CD4-positive, alpha-beta memory T cell (primary cell): ENCODE results near the gene PPIP5K1. TPM values are rescaled to one million over a fixed set of nuclear protein-coding genes. Genes with fewer than 3 reads are reported as not detected.
"Not testable (repeated sequence)": the region's sequence is repeated elsewhere in the genome, so short reads cannot be mapped to it uniquely, and the experiment has no call there.

ENCODE experiments used
- CTCF ChIA-PET: fragments of 350-600 bp; sonication (Branson Sonifier 250); formaldehyde crosslinking; loops from one replicate; lab custom pipeline; 2021; ENCODE audit warnings: inconsistent platforms; ENCODE audit not compliant: partially characterized antibody; lab: Charles Lee
- POLR2A ChIA-PET: fragments of 350-600 bp; sonication (Branson Sonifier 250); formaldehyde crosslinking; loops from one replicate; lab custom pipeline; 2021; ENCODE audit not compliant: partially characterized antibody; lab: Charles Lee
- DNase-seq, 5 donors: peaks; one replicate each; pipeline versions ENCODE4 v3.0.0 to v3.0.0-alpha.2; 2020 to 2022; ENCODE audit warnings: mixed read lengths in 1 of 5
- H3K27ac ChIP-seq: one replicate; pipeline ENCODE4 v1.7.0; 2013; ENCODE audit warnings: low read depth, low read length
- H3K27me3 ChIP-seq: 2 replicates; pipeline ENCODE4 v1.7.0; 2013; ENCODE audit warnings: mild to moderate bottlenecking, low read length, moderate library complexity; ENCODE audit not compliant: insufficient read depth
- H3K36me3 ChIP-seq: 2 replicates; pipeline ENCODE4 v1.7.0; 2013; ENCODE audit warnings: mild to moderate bottlenecking, low read length, moderate library complexity; ENCODE audit not compliant: insufficient read depth
- H3K4me1 ChIP-seq: 2 replicates; pipeline ENCODE4 v1.7.0; 2013; ENCODE audit warnings: mild to moderate bottlenecking, low read length, moderate library complexity; ENCODE audit not compliant: insufficient read depth
- H3K4me3 ChIP-seq, 2 donors: one replicate each; pipeline ENCODE4 v1.7.0; 2013; ENCODE audit warnings: low read length in 2 of 2, mild to moderate bottlenecking in 1 of 2
- H3K9me3 ChIP-seq, 2 donors: one replicate each; pipeline ENCODE4 v1.7.0; 2013; ENCODE audit warnings: low read length in 2 of 2, control low read depth in 1 of 2; ENCODE audit not compliant: control insufficient read depth in 1 of 2
- H3K27ac Mint-ChIP-seq, 7 donors: one replicate each; pipeline ENCODE4 v1.8.0; 2020 to 2021; ENCODE audit warnings: mixed read lengths in 7 of 7, mild to moderate bottlenecking in 6 of 7, inconsistent platforms in 3 of 7, moderate library complexity in 3 of 7
- H3K27me3 Mint-ChIP-seq, 2 donors: one replicate each; pipeline ENCODE4 v1.8.0; 2020 to 2021; ENCODE audit warnings: mixed read lengths in 2 of 2
- H3K36me3 Mint-ChIP-seq, 2 donors: one replicate each; pipeline ENCODE4 v1.8.0; 2020 to 2021; ENCODE audit warnings: mixed read lengths in 2 of 2, inconsistent platforms in 1 of 2, mild to moderate bottlenecking in 1 of 2
- H3K4me1 Mint-ChIP-seq, 4 donors: one replicate each; pipeline ENCODE4 v1.8.0; 2020 to 2021; ENCODE audit warnings: mixed read lengths in 4 of 4, mild to moderate bottlenecking in 1 of 4
- H3K4me3 Mint-ChIP-seq, 8 donors: one replicate each; pipeline ENCODE4 v1.8.0; 2020 to 2021; ENCODE audit warnings: mixed read lengths in 8 of 8, mild to moderate bottlenecking in 7 of 8, moderate library complexity in 6 of 8, inconsistent platforms in 3 of 8
- H3K9me3 Mint-ChIP-seq, 8 donors: one replicate each; pipeline ENCODE4 v1.8.0; 2020 to 2021; ENCODE audit warnings: mixed read lengths in 8 of 8, mild to moderate bottlenecking in 5 of 8, inconsistent platforms in 3 of 8, moderate library complexity in 1 of 8
- intact Hi-C: fragments of 100-400 bp; cut with micrococcal nuclease; formaldehyde crosslinking; loops from one replicate; pipeline ENCODE4 v1.15.1; 2023
- polyA plus RNA-seq, 2 donors: library from polyadenylated mRNA; unstranded; fragments of 300-500 nt; fragmentation: Illumina TruSeq; gene quantifications; one replicate each; pipeline ENCODE4 v1.2.3, GENCODE V29; 2021
- total RNA-seq, 2 experiments: library from RNA; stranded (reverse); gene quantifications; one replicate each; pipeline ENCODE4 v1.2.3, GENCODE V29; 2021

The PPIP5K1 gene
- total and polyA plus RNA-seq, 4 experiments from 2014 or later, result 4.4 to 66.6 (median 31.3) TPM

- H3K27ac ChIP-seq, result no peak overlapping the region
- no peak for DNase-seq
- no peaks in the 10 kb centered on the region for H3K4me1 ChIP-seq
- no peaks in the 10 kb centered on the region for H3K9me3 ChIP-seq
- peaks cover 0 to 4% (median 0%) of the 10 kb centered on the region in 8 donors for H3K9me3 Mint-ChIP-seq
- H3K27ac Mint-ChIP-seq, result no peak overlapping the region
- no peaks in the 10 kb centered on the region for H3K27me3 Mint-ChIP-seq
- intact Hi-C loops, result no loop called here
- no peak overlapping the region for H3K4me3 Mint-ChIP-seq
- no peaks in the 10 kb centered on the region for H3K27me3 ChIP-seq
- ChIA-PET POLR2A (no interaction called here), CTCF (no interaction called here)
- peaks cover 4 to 7% of the 10 kb centered on the region in 2 donors for H3K36me3 Mint-ChIP-seq
- H3K4me3 ChIP-seq, result no peak overlapping the region
- no peaks in the 10 kb centered on the region for H3K36me3 ChIP-seq
- peaks cover 0 to 5% (median 0%) of the 10 kb centered on the region in 4 donors for H3K4me1 Mint-ChIP-seq
Observed at GRCh38 chr15:43544266-43544665, 45.7 kb downstream of the PPIP5K1 start.

GRCh38 chr15:43541785-43542184 lies 48.2 kb downstream of the PPIP5K1 start:
- ChIA-PET POLR2A (no interaction called here), CTCF (interaction anchor here (0.8 kb wide), 1 partner anchor 27 kb away, joined by 3 read pairs; no protein-coding TSS in a partner anchor)
- Histone ChIP-seq H3K4me1 (no peaks in the 10 kb centered on the region), H3K27me3 (no peaks in the 10 kb centered on the region), H3K36me3 (no peaks in the 10 kb centered on the region), H3K27ac (no peak overlapping the region), H3K9me3 (no peaks in the 10 kb centered on the region), H3K4me3 (no peak overlapping the region)
- Mint-ChIP-seq H3K36me3 (peaks cover 2 to 7% of the 10 kb centered on the region in 2 donors), H3K27me3 (no peaks in the 10 kb centered on the region), H3K27ac (peak overlapping the region in 1 of 7 donors; percentile 14), H3K4me3 (no peak overlapping the region), H3K9me3 (no peaks in the 10 kb centered on the region), H3K4me1 (peaks cover 0 to 5% (median 0%) of the 10 kb centered on the region in 4 donors)
- DNase-seq, result no peak
- intact Hi-C loops, result no loop called here

- H3K4me1 ChIP-seq, result no peaks in the 10 kb centered on the region
- H3K27ac ChIP-seq, result no peak overlapping the region
- Mint-ChIP-seq H3K4me1 (peaks cover 0 to 5% (median 0%) of the 10 kb centered on the region in 4 donors), H3K9me3 (no peaks in the 10 kb centered on the region), H3K36me3 (peaks cover 10 to 22% of the 10 kb centered on the region in 2 donors), H3K27ac (peak overlapping the region in 1 of 7 donors; percentile 14), H3K4me3 (no peak overlapping the region), H3K27me3 (no peaks in the 10 kb centered on the region)
- no peaks in the 10 kb centered on the region for H3K36me3 ChIP-seq
- H3K27me3 ChIP-seq, result no peaks in the 10 kb centered on the region
- no peak overlapping the region for H3K4me3 ChIP-seq
- H3K9me3 ChIP-seq, result no peaks in the 10 kb centered on the region
- intact Hi-C loops, result no loop called here
- ChIA-PET CTCF (no interaction called here), POLR2A (no interaction called here)
- no peak for DNase-seq
Observed at GRCh38 chr15:43538091-43538490, 51.9 kb downstream of the PPIP5K1 start.

- intact Hi-C loops, result no loop called here
- no peak overlapping the region for H3K4me3 Mint-ChIP-seq
- CTCF ChIA-PET, result no interaction called here
- POLR2A ChIA-PET, result no interaction called here
- Histone ChIP-seq H3K4me1 (no peaks in the 10 kb centered on the region), H3K9me3 (no peaks in the 10 kb centered on the region), H3K4me3 (no peak overlapping the region), H3K27ac (no peak overlapping the region), H3K36me3 (no peaks in the 10 kb centered on the region), H3K27me3 (no peaks in the 10 kb centered on the region)
- no peak overlapping the region for H3K27ac Mint-ChIP-seq
- no peaks in the 10 kb centered on the region for H3K9me3 Mint-ChIP-seq
- no peaks in the 10 kb centered on the region for H3K4me1 Mint-ChIP-seq
- DNase-seq, result no peak
- H3K27me3 Mint-ChIP-seq, result no peaks in the 10 kb centered on the region
- peaks cover 10 to 22% of the 10 kb centered on the region in 2 donors for H3K36me3 Mint-ChIP-seq
Observed at GRCh38 chr15:43534897-43535296, 55.1 kb downstream of the PPIP5K1 start.

GRCh38 chr15:43532826-43533225 lies 57.2 kb downstream of the PPIP5K1 start:
- H3K27me3 ChIP-seq, H3K9me3 Mint-ChIP-seq, H3K36me3 ChIP-seq, POLR2A ChIA-PET, H3K27me3 Mint-ChIP-seq, H3K4me3 ChIP-seq, H3K4me1 Mint-ChIP-seq, H3K4me3 Mint-ChIP-seq, H3K27ac ChIP-seq, H3K9me3 ChIP-seq, H3K27ac Mint-ChIP-seq, DNase-seq, intact Hi-C loops, CTCF ChIA-PET, H3K4me1 ChIP-seq: not testable (repeated sequence)
- H3K36me3 Mint-ChIP-seq, result peaks cover 10 to 18% of the 10 kb centered on the region in 2 donors

- no peaks in the 10 kb centered on the region for H3K36me3 ChIP-seq
- POLR2A ChIA-PET, result no interaction called here
- peaks cover 0 to 1% (median 0%) of the 10 kb centered on the region in 4 donors for H3K4me1 Mint-ChIP-seq
- H3K36me3 Mint-ChIP-seq, result peaks cover 10 to 18% of the 10 kb centered on the region in 2 donors
- peak overlapping the region in 1 of 7 donors; percentile 6 for H3K27ac Mint-ChIP-seq
- H3K9me3 Mint-ChIP-seq, result no peaks in the 10 kb centered on the region
- DNase-seq, result no peak
- H3K27me3 Mint-ChIP-seq, result no peaks in the 10 kb centered on the region
- H3K4me3 ChIP-seq, result no peak overlapping the region
- no peaks in the 10 kb centered on the region for H3K9me3 ChIP-seq
- no peak overlapping the region for H3K4me3 Mint-ChIP-seq
- CTCF ChIA-PET, result no interaction called here
- intact Hi-C loops, result no loop called here
- no peak overlapping the region for H3K27ac ChIP-seq
- no peaks in the 10 kb centered on the region for H3K27me3 ChIP-seq
- no peaks in the 10 kb centered on the region for H3K4me1 ChIP-seq
Observed at GRCh38 chr15:43531018-43531670, 58.9 kb downstream of the PPIP5K1 start.

- H3K27me3 ChIP-seq, result no peaks in the 10 kb centered on the region
- H3K4me3 ChIP-seq, result no peak overlapping the region
- H3K4me1 Mint-ChIP-seq, result peaks cover 7 to 15% (median 10%) of the 10 kb centered on the region in 4 donors
- no peak for DNase-seq
- ChIA-PET CTCF (no interaction called here), POLR2A (no interaction called here)
- intact Hi-C loops, result no loop called here
- no peak overlapping the region for H3K27ac ChIP-seq
- H3K36me3 ChIP-seq, result no peaks in the 10 kb centered on the region
- H3K27me3 Mint-ChIP-seq, result no peaks in the 10 kb centered on the region
- no peak overlapping the region for H3K4me3 Mint-ChIP-seq
- peaks cover 6% of the 10 kb centered on the region for H3K4me1 ChIP-seq
- H3K9me3 Mint-ChIP-seq, result no peaks in the 10 kb centered on the region
- no peak overlapping the region for H3K27ac Mint-ChIP-seq
- H3K9me3 ChIP-seq, result no peaks in the 10 kb centered on the region
- peaks cover 5 to 10% of the 10 kb centered on the region in 2 donors for H3K36me3 Mint-ChIP-seq
Observed at GRCh38 chr15:43529587-43530345, 60.2 kb downstream of the PPIP5K1 start.
